Measurements from ENCODE around the gene IDI1. TPM values are rescaled to one million over a fixed set of nuclear protein-coding genes. Genes with fewer than 3 reads are reported as not detected.

Gene IDI1
- total RNA-seq, 2 donors from 2014 or later: 30.9 to 36.8 TPM

DNA sequence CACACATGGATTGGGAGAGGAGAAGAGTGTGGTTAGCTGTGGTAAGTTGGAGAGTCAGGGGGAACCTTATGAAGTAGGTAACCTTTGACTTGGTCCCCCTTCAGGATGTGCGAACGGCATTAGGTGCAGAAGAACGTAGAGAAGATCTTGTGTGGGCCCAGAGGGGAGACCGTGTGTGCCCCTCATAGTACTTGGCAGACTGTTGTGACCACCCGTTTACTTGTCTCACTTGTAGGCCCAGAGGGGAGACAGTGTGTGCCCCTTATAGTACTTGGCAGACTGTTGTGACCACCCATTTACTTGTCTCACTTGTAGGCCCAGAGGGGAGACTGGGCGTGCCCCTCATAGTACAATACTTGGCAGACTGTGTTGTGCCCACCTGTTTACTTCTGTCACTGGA lies 58.1 kb downstream of the IDI1 start:
- Histone ChIP-seq H3K27me3 (replicated peaks; ENCODE audit: insufficient read depth) (no peaks in the 10 kb centered on the region), H3K9me3 (no peaks in the 10 kb centered on the region), H3K27ac (no peak overlapping the region), H3K36me3 (peaks cover 0 to 4% of the 10 kb centered on the region in 2 donors), H3K4me1 (replicated peaks) (peaks cover 5% of the 10 kb centered on the region), H3K4me3 (no peak overlapping the region)
- DNase-seq (ENCODE audit: low spot score): no peak
- intact Hi-C loops (cut with DNase I): no loop called here
- TF ChIP-seq POLR2A (IDR thresholded peaks at IDR 0.05) (no peak), POLR2AphosphoS5 (IDR thresholded peaks at IDR 0.05) (no peak)
- TF ChIP-seq, protein P1, sequence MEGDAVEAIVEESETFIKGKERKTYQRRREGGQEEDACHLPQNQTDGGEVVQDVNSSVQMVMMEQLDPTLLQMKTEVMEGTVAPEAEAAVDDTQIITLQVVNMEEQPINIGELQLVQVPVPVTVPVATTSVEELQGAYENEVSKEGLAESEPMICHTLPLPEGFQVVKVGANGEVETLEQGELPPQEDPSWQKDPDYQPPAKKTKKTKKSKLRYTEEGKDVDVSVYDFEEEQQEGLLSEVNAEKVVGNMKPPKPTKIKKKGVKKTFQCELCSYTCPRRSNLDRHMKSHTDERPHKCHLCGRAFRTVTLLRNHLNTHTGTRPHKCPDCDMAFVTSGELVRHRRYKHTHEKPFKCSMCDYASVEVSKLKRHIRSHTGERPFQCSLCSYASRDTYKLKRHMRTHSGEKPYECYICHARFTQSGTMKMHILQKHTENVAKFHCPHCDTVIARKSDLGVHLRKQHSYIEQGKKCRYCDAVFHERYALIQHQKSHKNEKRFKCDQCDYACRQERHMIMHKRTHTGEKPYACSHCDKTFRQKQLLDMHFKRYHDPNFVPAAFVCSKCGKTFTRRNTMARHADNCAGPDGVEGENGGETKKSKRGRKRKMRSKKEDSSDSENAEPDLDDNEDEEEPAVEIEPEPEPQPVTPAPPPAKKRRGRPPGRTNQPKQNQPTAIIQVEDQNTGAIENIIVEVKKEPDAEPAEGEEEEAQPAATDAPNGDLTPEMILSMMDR (IDR thresholded peaks at IDR 0.05): no peak
- WGBS: 92% methylated on average over 6 of the region's 6 CpGs

Other genes with a start within 250 kb of the IDI1 start
- gene LARP4B, start 117.4 kb downstream of the IDI1 start, total RNA-seq: 10 to 100 TPM; 51.9 to 95.4 TPM
- 10 to 100 TPM; 15.6 to 39.9 TPM for gene GTPBP4, start 60.7 kb downstream of the IDI1 start, total RNA-seq
- gene IDI2, start 23.3 kb downstream of the IDI1 start, total RNA-seq: not detected
- gene WDR37, start 7.3 kb upstream of the IDI1 start, total RNA-seq: 10 to 100 TPM; 11.9 to 22.8 TPM